Measurements from ENCODE around the gene MGST2. TPM values are rescaled to one million over a fixed set of nuclear protein-coding genes. Genes with fewer than 3 reads are reported as not detected.
"Not testable (repeated sequence)": the region's sequence is repeated elsewhere in the genome, so short reads cannot be mapped to it uniquely, and the experiment has no call there.

Gene MGST2
- total and polyA plus RNA-seq, 3 donors from 2014 or later, result 82.2 to 97.9 (median 87.6) TPM

DNA sequence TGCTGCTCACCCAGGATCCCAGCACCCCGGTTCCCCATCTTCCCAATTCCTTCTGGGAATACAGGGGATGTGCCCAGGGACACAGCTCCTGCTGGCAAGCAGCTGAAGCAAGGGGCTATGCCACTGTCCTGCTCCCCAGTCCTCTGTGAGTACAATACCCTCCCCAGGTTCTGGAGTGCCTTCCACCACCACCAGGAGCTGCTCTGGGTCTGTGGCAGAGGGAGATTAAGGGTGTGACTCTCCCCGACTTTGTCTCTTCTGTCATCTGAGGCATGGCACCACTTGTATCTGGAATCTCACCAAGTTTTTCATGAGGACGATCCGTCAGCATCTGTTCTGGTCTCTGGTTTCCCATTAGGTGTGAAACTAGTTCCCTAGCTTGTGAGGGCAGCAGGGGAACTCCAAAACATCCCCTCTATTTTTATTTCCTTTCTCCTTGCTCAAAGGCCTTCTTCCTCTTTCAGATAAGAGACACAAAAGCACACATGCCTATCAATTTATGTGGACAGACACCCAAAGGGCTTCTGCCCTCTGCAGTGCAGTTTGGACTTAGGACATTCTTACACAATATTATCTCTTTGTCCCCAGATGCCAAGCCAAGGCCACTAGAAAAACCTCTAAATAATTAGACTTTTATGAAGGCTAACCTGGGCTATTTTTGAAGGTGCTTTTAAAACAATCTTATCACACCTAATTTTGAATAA, 26.8 kb downstream of the MGST2 start:
- intact Hi-C loops (cut with DNase I; ENCODE audit: low total_unique reads), result no loop called here
- Histone ChIP-seq H3K4me3 (no peak overlapping the region), H3K27ac (no peak overlapping the region), H3K27me3 (no peaks in the 10 kb centered on the region), H3K36me3 (ENCODE audit: low read depth, missing control alignments) (no peaks in the 10 kb centered on the region), H3K9me3 (no peaks in the 10 kb centered on the region), H3K4me1 (peaks cover 11% of the 10 kb centered on the region)
- DNase-seq, result no peak
- TF ChIP-seq POLR2A (IDR thresholded peaks at IDR 0.05), result no peak
- TF ChIP-seq, protein P1, sequence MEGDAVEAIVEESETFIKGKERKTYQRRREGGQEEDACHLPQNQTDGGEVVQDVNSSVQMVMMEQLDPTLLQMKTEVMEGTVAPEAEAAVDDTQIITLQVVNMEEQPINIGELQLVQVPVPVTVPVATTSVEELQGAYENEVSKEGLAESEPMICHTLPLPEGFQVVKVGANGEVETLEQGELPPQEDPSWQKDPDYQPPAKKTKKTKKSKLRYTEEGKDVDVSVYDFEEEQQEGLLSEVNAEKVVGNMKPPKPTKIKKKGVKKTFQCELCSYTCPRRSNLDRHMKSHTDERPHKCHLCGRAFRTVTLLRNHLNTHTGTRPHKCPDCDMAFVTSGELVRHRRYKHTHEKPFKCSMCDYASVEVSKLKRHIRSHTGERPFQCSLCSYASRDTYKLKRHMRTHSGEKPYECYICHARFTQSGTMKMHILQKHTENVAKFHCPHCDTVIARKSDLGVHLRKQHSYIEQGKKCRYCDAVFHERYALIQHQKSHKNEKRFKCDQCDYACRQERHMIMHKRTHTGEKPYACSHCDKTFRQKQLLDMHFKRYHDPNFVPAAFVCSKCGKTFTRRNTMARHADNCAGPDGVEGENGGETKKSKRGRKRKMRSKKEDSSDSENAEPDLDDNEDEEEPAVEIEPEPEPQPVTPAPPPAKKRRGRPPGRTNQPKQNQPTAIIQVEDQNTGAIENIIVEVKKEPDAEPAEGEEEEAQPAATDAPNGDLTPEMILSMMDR (IDR thresholded peaks at IDR 0.05), result no peak
- 55 to 69% methylated on average over 4 of the region's 4 CpGs for WGBS, 2 donors

DNA sequence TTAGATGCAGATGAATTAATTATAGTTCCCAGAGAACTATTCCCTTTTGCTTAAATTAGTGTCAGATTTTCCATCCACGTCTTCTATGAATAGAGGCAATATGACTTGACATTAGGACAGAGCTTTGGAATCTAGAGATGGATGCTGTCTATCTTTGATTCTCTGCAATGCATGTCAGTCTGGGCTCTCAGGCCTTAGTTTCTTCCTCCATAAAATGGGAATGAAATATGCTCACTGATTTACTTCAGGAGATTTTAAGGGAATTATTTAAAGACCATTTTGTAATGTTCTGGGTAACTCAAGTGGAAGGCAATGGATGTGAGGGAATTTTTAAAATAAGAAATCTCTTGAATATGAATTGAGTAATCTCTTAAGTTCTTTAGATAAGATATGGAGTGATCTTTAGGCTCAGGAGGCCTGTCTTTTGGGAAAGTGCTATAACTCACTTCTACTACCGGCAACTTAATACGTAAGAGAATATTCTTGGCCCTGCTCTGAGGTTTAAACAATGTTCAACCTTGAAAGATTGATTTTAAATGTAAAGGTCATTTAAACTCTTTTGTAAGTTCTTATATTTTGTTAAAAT, 29.0 kb downstream of the MGST2 start:
- Histone ChIP-seq H3K4me3 (no peak overlapping the region), H3K4me1 (peaks cover 11% of the 10 kb centered on the region), H3K27me3 (no peaks in the 10 kb centered on the region), H3K27ac (no peak overlapping the region), H3K9me3 (no peaks in the 10 kb centered on the region), H3K36me3 (ENCODE audit: low read depth, missing control alignments) (no peaks in the 10 kb centered on the region)
- no peak for DNase-seq
- intact Hi-C loops (cut with DNase I; ENCODE audit: low total_unique reads), result no loop called here
- 77 to 87% methylated on average over 3 of the region's 3 CpGs for WGBS, 2 donors
- TF ChIP-seq POLR2A (IDR thresholded peaks at IDR 0.05), result no peak
- TF ChIP-seq, protein P1 (IDR thresholded peaks at IDR 0.05), result no peak

DNA sequence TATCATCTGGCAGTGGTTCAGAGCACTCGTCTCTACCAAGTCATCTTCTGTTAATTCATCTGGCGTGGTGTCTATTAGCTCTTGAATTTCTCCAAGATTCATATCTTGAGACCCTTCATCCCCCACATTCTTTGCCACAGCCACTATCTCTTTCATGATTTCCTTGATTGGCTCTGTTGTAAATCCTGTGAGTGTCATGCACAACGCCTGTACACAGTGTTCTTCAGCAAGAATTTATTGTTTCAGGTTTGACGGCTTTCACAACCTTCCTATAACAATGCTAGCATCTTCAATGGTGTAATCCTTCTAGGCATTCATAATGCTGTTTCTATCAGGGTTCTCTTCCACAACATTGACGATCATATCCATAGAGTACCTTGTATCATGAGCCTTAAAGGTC, 30.9 kb downstream of the MGST2 start:
- H3K4me3 ChIP-seq, result no peak overlapping the region
- H3K4me1 ChIP-seq, result peaks cover 11% of the 10 kb centered on the region
- no peak for DNase-seq
- no peaks in the 10 kb centered on the region for H3K9me3 ChIP-seq
- intact Hi-C loops (cut with DNase I; ENCODE audit: low total_unique reads), result no loop called here
- H3K36me3 ChIP-seq (ENCODE audit: low read depth, missing control alignments), result no peaks in the 10 kb centered on the region
- TF ChIP-seq, protein P1 (IDR thresholded peaks at IDR 0.05), result no peak
- TF ChIP-seq POLR2A (IDR thresholded peaks at IDR 0.05), result no peak
- H3K27ac ChIP-seq, result no peak overlapping the region
- no peaks in the 10 kb centered on the region for H3K27me3 ChIP-seq
- WGBS, 2 donors, result 52 to 72% methylated on average over 5 of the region's 5 CpGs

DNA sequence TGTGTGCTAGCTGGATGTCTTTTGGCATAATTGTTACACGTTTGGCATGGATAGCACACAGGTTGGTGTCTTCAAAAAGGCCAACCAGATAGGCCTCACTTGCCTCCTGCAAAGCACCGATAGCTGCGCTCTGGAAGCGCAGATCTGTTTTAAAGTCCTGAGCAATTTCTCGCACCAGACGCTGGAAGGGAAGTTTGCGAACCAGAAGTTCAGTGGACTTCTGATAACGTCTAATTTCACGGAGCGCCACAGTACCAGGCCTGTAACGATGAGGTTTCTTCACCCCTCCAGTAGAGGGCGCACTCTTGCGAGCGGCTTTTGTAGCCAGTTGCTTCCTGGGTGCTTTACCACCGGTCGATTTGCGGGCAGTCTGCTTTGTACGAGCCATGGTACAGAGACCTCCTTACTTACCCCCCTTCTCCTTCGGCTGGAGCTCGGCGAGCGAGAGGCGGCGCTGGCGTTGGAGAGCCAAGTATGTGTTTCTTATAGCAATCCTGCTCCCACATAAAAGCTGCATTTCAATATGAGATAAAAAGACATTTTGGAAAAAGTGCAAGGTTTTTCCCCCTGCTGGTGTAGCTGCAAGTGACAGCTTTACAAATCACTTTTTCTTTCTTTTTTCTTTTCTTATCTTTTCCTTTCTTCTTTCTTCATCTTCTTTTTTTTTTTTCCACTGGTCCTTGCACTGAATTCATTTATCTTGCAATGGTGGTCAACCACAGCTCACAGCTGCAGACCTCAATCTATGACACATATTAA, 32.7 kb downstream of the MGST2 start:
- TF ChIP-seq, protein P1 (IDR thresholded peaks at IDR 0.05), result peak in 2 of 3 experiments; percentile 13 to 19
- not testable (repeated sequence) for H3K36me3 ChIP-seq (ENCODE audit: low read depth, missing control alignments); H3K9me3 ChIP-seq

More for the DNA sequence above, 32.7 kb downstream of the MGST2 start:
- H3K27me3 ChIP-seq; H3K4me1 ChIP-seq; H3K4me3 ChIP-seq; DNase-seq; intact Hi-C loops (cut with DNase I; ENCODE audit: low total_unique reads); H3K27ac ChIP-seq: not testable (repeated sequence)
- WGBS, 2 donors, result 46 to 86% methylated on average over 12 to 25 of the region's 25 CpGs

Measured in testis (tissue), 3 donors.